ENCODE results near the gene ZNF343.
A peak's percentile ranks its signal among the peaks of the same experiment; 100 is the strongest.

GRCh38 chr20:2458919-2459499 is 49.7 kb downstream of the ZNF343 start:
- TF ChIP-seq KDM1A (IDR thresholded peaks at IDR 0.05; ENCODE audit: borderline replicate concordance, low read length) (no peak), EZH2 (IDR thresholded peaks at IDR 0.05; ENCODE audit: low read depth, low read length, severe bottlenecking) (no peak), CTCF (IDR thresholded peaks at IDR 0.05; ENCODE audit: control extremely low read depth in 1 of 3, insufficient read depth in 1 of 3, low read depth in 1 of 3, low read length in 3 of 3) (no peak), POLR2A (IDR thresholded peaks at IDR 0.05; ENCODE audit: control extremely low read depth in 1 of 2, low read depth in 2 of 2, low read length in 2 of 2) (peak in 1 of 2 experiments; percentile 50; a peak in 1 of 3 replicates), SIRT6 (IDR thresholded peaks at IDR 0.05; ENCODE audit: low read length) (no peak), CHD2 (IDR thresholded peaks at IDR 0.05; ENCODE audit: low read length) (no peak), CBX8 (IDR thresholded peaks at IDR 0.05; ENCODE audit: borderline replicate concordance, low read depth, low read length) (no peak), RAD21 (IDR thresholded peaks at IDR 0.05 in 1 of 2, conservative IDR thresholded peaks at IDR 0.05 in 1 of 2; ENCODE audit: low read depth in 2 of 2, low read length in 2 of 2) (no peak), POLR2AphosphoS5 (IDR thresholded peaks at IDR 0.05; ENCODE audit: low read depth, low read length) (no peak), SRF (IDR thresholded peaks at IDR 0.05; ENCODE audit: low read depth, low read length) (no peak), SUZ12 (IDR thresholded peaks at IDR 0.05; ENCODE audit: low read length) (no peak)

Measured in H1 (cell line).